Endothelial cell of umbilical vein (primary cell): ENCODE measurements around the gene C3orf70. TPM values are rescaled to one million over a fixed set of nuclear protein-coding genes. Genes with fewer than 3 reads are reported as not detected.

Experiments used
- BruUV-seq: library from RNA; stranded (reverse); fragments of 400-500 nt; replicated peaks from 2 replicates; lab custom pipeline; 2021; lab: Mats Ljungman, UMichigan
- CTCF ChIA-PET: fragments of 300-600, 350-600 bp; sonication (Branson Sonifier 250); formaldehyde crosslinking; loops from one replicate; lab custom pipeline; 2021; ENCODE audit warnings: antibody characterized with exemption, inconsistent platforms; lab: Charles Lee
- POLR2A ChIA-PET: fragments of 300-600, 350-600 bp; sonication (Branson Sonifier 250); formaldehyde crosslinking; loops from one replicate; lab custom pipeline; 2021; ENCODE audit warnings: antibody characterized with exemption, inconsistent platforms; lab: Charles Lee
- DNase-seq: peaks from one replicate; pipeline ENCODE4 v3.0.0-alpha.2; 2011; ENCODE audit warnings: low read depth, low spot score
- FAIRE-seq: peaks from 2 replicates; lab custom pipeline; 2011; peaks lifted over from hg19 to GRCh38; lab: Jason Lieb, UNC
- H2AFZ ChIP-seq: 2 replicates; pipeline ENCODE4 v1.6.0; 2012; ENCODE audit warnings: low read depth, low read length, control low read depth, inconsistent platforms
- H3K27ac ChIP-seq: 2 replicates; pipeline ENCODE4 v1.5.1; 2011; ENCODE audit warnings: low read depth, mild to moderate bottlenecking, control low read depth, low read length, moderate library complexity; ENCODE audit not compliant: insufficient read depth
- H3K27me3 ChIP-seq, 2 experiments: 2 replicates each; pipeline versions ENCODE4 v1.6.0 to v1.6.1; 2011; ENCODE audit warnings: low read length in 2 of 2, mixed read lengths in 1 of 2; ENCODE audit not compliant: control insufficient read depth in 2 of 2, insufficient read depth in 2 of 2
- H3K36me3 ChIP-seq, 2 experiments: 2 replicates in 1 of 2; 3 replicates in 1 of 2; pipeline ENCODE4 v1.5.1; 2011; ENCODE audit warnings: low read length in 2 of 2, mild to moderate bottlenecking in 1 of 2, moderate library complexity in 1 of 2; ENCODE audit not compliant: control insufficient read depth in 2 of 2, insufficient read depth in 2 of 2; ENCODE audit errors: extremely low read depth in 1 of 2
- H3K4me1 ChIP-seq: 3 replicates; pipeline ENCODE4 v1.5.1; 2011; ENCODE audit warnings: mild to moderate bottlenecking, low read length; ENCODE audit not compliant: control insufficient read depth, insufficient read depth; ENCODE audit errors: extremely low read depth
- H3K4me2 ChIP-seq: 2 replicates; pipeline ENCODE4 v1.6.1; 2011; ENCODE audit warnings: low read length, control low read depth, mixed read lengths; ENCODE audit not compliant: insufficient read depth
- H3K4me3 ChIP-seq, 3 experiments: fragments of 200-600 bp in 1 of 3; sonication (generic), shearing (Covaris generic) in 1 of 3; replicated peaks in 1 of 3; 2 replicates each; pipeline ENCODE4 v1.5.1; 2011 to 2016; ENCODE audit warnings: control low read depth in 3 of 3, low read length in 3 of 3, mild to moderate bottlenecking in 2 of 3, inconsistent platforms in 1 of 3, low read depth in 1 of 3, moderate library complexity in 1 of 3; ENCODE audit not compliant: insufficient read depth in 1 of 3
- H3K79me2 ChIP-seq: 2 replicates; pipeline ENCODE4 v1.6.0; 2012; ENCODE audit warnings: low read length, inconsistent platforms; ENCODE audit not compliant: control insufficient read depth, insufficient read depth
- H3K9ac ChIP-seq: replicated peaks from 2 replicates; pipeline ENCODE3; 2011; ENCODE audit warnings: low read length, control low read depth; ENCODE audit not compliant: insufficient read depth; ENCODE audit errors: extremely low read depth
- H3K9me1 ChIP-seq: replicated peaks from 3 replicates; pipeline ENCODE4 v1.6.0; 2011; ENCODE audit warnings: mild to moderate bottlenecking, low read length; ENCODE audit not compliant: control insufficient read depth, insufficient read depth; ENCODE audit errors: extremely low read depth
- H3K9me3 ChIP-seq: replicated peaks from 2 replicates; pipeline ENCODE4 v1.5.1; 2012; ENCODE audit warnings: low read length, inconsistent platforms; ENCODE audit not compliant: control insufficient read depth, insufficient read depth
- H4K20me1 ChIP-seq: replicated peaks from 2 replicates; pipeline ENCODE3; 2011; ENCODE audit warnings: mild to moderate bottlenecking, low read length; ENCODE audit not compliant: control insufficient read depth, insufficient read depth; ENCODE audit errors: extremely low read depth
- EZH2 ChIP-seq: IDR thresholded peaks from 2 replicates; pipeline ENCODE4 v1.6.1; 2012; ENCODE audit warnings: borderline replicate concordance, low read depth, mild to moderate bottlenecking, moderate library complexity, low read length, inconsistent platforms; ENCODE audit not compliant: severe bottlenecking
- FOS ChIP-seq: IDR thresholded peaks from 2 replicates; pipeline ENCODE4 v1.6.1; 2011; ENCODE audit warnings: mild to moderate bottlenecking, low read length, moderate library complexity, borderline replicate concordance; ENCODE audit not compliant: insufficient read depth
- GATA2 ChIP-seq: IDR thresholded peaks from 2 replicates; pipeline ENCODE4 v1.7.0; 2011; ENCODE audit warnings: low read depth, mild to moderate bottlenecking, moderate library complexity, mixed read lengths, low read length; ENCODE audit not compliant: insufficient read length, insufficient read depth
- JUN ChIP-seq: IDR thresholded peaks from 2 replicates; pipeline ENCODE4 v1.6.1; 2011; ENCODE audit warnings: borderline replicate concordance, low read depth; ENCODE audit not compliant: insufficient read length, insufficient read depth
- MYC ChIP-seq: IDR thresholded peaks from one replicate; pipeline ENCODE4 v1.6.1; 2011; ENCODE audit warnings: mild to moderate bottlenecking, low read depth, low read length
- POLR2A ChIP-seq: IDR thresholded peaks from 2 replicates; pipeline ENCODE4 v1.6.1; 2012; ENCODE audit warnings: low read depth, mild to moderate bottlenecking, control low read depth, low read length
- POLR2AphosphoS5 ChIP-seq: IDR thresholded peaks from 2 replicates; pipeline ENCODE4 v1.6.1; 2012; ENCODE audit warnings: low read depth, mild to moderate bottlenecking, control low read depth, low read length, moderate library complexity; ENCODE audit not compliant: insufficient read depth
- dilution Hi-C: fragments of 300-500 bp; cut with MboI; formaldehyde crosslinking; loops from one replicate; pipeline ENCODE4 v1.15.0; 2019; ENCODE audit warnings: low sequenced_read_pairs; ENCODE audit not compliant: extremely low pct_ligation_motif_present
- intact Hi-C: fragments of 100-400 bp; cut with micrococcal nuclease; formaldehyde crosslinking; loops from one replicate; pipeline ENCODE4 v1.10.0; 2022
- polyA plus RNA-seq, 4 experiments: library from polyadenylated mRNA; depleted of rRNA in 3 of 4; stranded (reverse) in 3 of 4; unstranded in 1 of 4; fragments of >200 nt; gene quantifications; 2 replicates each; pipeline versions ENCODE4 v1.2.1 to v1.2.3, GENCODE V29; 2011 to 2012; ENCODE audit warnings: missing spikeins in 1 of 4
- total RNA-seq: library from RNA; stranded (reverse); gene quantifications from 2 replicates; pipeline ENCODE4 v1.2.3, GENCODE V29; 2021
- TF ChIP-seq, protein P1 (sequence below), 2 donors: IDR thresholded peaks; 1 replicate in 1 of 2; 2 replicates in 1 of 2; pipeline ENCODE4 v1.5.1; 2011; ENCODE audit warnings: low read length in 2 of 2, mild to moderate bottlenecking in 2 of 2, moderate library complexity in 2 of 2, control low read depth in 1 of 2, inconsistent platforms in 1 of 2, low read depth in 1 of 2; ENCODE audit not compliant: insufficient read depth in 1 of 2; ENCODE audit errors: extremely low read depth in 1 of 2
- TF ChIP-seq, protein P2 (sequence below): IDR thresholded peaks from 2 replicates; pipeline ENCODE4 v1.6.1; 2011; ENCODE audit not compliant: insufficient read depth, insufficient read length

Gene C3orf70
- total and polyA plus RNA-seq, 2 donors (not counting 3 experiments of a cell fraction or from before 2014, with no cell fraction given) = 0.08 to 0.20 TPM

DNA sequence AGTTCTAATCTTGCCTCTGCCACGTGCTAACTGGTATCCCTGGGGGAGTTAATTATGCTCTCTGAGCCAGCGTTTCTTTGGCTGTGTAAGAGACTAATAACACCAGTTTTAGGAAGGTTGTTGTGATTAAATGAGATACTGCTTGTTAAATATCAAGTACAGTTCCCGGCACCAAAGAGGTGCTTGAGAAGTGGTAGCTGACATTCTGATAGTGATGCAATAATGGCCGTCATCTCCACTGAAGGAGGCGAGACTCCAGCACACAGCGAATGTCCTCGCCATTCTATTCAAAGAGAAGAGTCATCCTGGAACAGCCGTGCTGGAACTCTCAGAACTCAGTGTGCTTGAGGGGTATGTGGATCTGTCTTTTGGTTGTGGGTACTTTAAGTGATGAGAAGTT lies 9.8 kb upstream of the C3orf70 start:
- FAIRE-seq (no peak), DNase-seq (no peak)
- Histone ChIP-seq H3K27ac (no peak overlapping the region), H3K9me3 (no peaks in the 10 kb centered on the region), H3K4me1 (no peaks in the 10 kb centered on the region), H3K79me2 (no peaks in the 10 kb centered on the region), H3K27me3 (peaks cover 12 to 13% of the 10 kb centered on the region in 2 experiments), H3K9ac (no peak overlapping the region), H4K20me1 (no peaks in the 10 kb centered on the region), H3K36me3 (no peaks in the 10 kb centered on the region), H3K4me3 (no peak overlapping the region), H3K4me2 (no peak overlapping the region), H3K9me1 (no peaks in the 10 kb centered on the region), H2AFZ (no peak overlapping the region)
- BruUV-seq = no TSS peak
- POLR2A ChIA-PET = no interaction called here
- TF ChIP-seq MYC (no peak), FOS (no peak), POLR2AphosphoS5 (no peak), GATA2 (no peak), POLR2A (no peak), JUN (no peak), EZH2 (no peak)
- TF ChIP-seq, protein P1, sequence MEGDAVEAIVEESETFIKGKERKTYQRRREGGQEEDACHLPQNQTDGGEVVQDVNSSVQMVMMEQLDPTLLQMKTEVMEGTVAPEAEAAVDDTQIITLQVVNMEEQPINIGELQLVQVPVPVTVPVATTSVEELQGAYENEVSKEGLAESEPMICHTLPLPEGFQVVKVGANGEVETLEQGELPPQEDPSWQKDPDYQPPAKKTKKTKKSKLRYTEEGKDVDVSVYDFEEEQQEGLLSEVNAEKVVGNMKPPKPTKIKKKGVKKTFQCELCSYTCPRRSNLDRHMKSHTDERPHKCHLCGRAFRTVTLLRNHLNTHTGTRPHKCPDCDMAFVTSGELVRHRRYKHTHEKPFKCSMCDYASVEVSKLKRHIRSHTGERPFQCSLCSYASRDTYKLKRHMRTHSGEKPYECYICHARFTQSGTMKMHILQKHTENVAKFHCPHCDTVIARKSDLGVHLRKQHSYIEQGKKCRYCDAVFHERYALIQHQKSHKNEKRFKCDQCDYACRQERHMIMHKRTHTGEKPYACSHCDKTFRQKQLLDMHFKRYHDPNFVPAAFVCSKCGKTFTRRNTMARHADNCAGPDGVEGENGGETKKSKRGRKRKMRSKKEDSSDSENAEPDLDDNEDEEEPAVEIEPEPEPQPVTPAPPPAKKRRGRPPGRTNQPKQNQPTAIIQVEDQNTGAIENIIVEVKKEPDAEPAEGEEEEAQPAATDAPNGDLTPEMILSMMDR (IDR thresholded peaks at IDR 0.05; ENCODE audit: extremely low read depth in 1 of 2, insufficient read depth in 1 of 2, low read depth in 1 of 2, low read length in 2 of 2) = no peak
- TF ChIP-seq, protein P2, sequence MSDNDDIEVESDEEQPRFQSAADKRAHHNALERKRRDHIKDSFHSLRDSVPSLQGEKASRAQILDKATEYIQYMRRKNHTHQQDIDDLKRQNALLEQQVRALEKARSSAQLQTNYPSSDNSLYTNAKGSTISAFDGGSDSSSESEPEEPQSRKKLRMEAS = no peak
- CTCF ChIA-PET = interaction anchor here (0.9 kb wide), 1 partner anchor 288 kb away, joined by 3 read pairs; no protein-coding TSS in a partner anchor
- intact Hi-C loops = no loop called here
- dilution Hi-C loops = no loop called here
